AG09319 (cell line): ENCODE measurements around the gene REG3A.

ENCODE experiments used
- DNase-seq: peaks from one replicate; pipeline ENCODE4 v3.0.0-alpha.2; 2010; ENCODE audit warnings: low read depth; ENCODE audit errors: extremely low read depth
- TF ChIP-seq, protein P1 (sequence below): IDR thresholded peaks from 2 replicates; pipeline ENCODE4 v1.5.1; 2011; ENCODE audit warnings: low read depth, mild to moderate bottlenecking, inconsistent platforms, low read length, moderate library complexity

The REG3A gene

DNA sequence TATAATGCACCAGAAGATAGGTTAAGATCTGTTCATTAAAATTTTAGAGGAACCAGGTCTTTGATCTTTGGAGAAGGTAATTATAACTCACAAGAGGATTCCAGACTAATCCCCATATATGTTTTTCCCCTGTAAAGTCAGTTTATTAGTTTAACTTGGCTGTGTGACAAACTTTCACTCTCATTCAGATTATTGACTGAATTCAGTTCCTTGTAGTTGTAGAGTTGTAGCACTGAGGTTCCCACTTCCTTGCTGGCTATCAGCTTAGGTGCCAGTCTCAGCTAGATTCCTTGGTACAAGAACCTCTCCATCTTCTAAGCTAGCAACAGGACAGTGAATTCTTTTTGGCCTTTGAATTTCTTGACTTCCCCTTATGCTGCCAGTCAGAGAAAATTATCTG lies 20.1 kb downstream of the REG3A start:
- TF ChIP-seq, protein P1, sequence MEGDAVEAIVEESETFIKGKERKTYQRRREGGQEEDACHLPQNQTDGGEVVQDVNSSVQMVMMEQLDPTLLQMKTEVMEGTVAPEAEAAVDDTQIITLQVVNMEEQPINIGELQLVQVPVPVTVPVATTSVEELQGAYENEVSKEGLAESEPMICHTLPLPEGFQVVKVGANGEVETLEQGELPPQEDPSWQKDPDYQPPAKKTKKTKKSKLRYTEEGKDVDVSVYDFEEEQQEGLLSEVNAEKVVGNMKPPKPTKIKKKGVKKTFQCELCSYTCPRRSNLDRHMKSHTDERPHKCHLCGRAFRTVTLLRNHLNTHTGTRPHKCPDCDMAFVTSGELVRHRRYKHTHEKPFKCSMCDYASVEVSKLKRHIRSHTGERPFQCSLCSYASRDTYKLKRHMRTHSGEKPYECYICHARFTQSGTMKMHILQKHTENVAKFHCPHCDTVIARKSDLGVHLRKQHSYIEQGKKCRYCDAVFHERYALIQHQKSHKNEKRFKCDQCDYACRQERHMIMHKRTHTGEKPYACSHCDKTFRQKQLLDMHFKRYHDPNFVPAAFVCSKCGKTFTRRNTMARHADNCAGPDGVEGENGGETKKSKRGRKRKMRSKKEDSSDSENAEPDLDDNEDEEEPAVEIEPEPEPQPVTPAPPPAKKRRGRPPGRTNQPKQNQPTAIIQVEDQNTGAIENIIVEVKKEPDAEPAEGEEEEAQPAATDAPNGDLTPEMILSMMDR, result no peak
- DNase-seq, result no peak

DNA sequence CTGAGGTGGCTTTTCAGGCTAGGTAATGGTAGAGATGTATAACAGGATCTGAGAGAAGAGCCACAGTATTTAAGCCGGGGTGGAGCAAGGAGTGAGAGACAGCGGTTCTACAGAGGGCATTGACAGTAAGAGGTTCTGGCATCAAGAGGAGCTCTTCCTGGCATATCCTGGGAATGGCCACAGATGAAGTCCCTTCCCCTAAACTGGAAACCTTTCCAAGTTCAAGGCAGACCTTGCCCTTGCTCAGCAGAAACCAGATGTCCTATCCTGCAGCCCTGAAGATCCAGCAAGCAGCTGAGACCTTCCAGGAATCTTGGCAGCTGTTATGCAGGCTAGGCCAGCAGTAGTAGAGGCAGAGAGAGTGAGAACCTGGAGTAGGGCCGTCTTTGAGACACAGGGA lies 21.2 kb downstream of the REG3A start:
- TF ChIP-seq, protein P1, result no peak
- no peak for DNase-seq

DNA sequence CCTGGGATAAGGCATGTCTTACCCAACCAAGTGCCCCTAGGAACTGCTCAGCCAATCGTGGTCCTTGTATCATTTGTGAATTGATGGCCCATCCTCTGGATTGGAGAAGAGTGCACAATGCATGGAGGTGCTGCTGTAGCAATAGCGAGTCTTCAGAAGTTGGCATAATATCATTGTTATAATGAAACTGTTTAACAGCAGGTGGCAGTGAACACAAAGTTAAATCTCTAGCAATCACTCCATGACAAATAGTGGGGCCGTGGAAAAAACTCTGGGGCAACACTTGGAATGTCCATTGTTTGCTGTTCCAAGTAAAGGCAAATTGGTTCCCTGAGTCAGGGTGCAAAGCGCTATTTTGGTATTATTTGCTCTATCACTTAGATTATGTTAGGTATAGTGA lies 27.9 kb downstream of the REG3A start:
- TF ChIP-seq, protein P1, result no peak
- DNase-seq, result no peak

DNA sequence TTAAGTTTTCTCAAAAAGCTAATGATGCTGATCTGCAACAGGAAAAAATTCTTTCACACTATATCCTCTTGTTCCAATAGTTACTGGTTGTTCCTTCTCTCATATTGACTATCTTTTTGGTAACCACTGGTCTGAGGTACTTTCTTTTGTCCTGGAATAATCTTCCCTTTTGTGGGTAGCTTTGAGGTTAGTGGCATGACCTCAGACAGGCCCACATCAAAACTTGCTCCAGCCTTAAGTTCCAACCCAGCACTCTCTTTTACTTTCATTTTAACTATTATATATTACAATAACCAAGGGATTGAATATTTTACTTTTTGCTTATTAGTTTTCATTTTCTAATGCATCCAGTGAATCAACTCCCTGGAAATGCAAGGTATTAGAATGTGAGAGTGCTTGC lies 29.7 kb downstream of the REG3A start:
- DNase-seq, result no peak
- TF ChIP-seq, protein P1, result no peak

DNA sequence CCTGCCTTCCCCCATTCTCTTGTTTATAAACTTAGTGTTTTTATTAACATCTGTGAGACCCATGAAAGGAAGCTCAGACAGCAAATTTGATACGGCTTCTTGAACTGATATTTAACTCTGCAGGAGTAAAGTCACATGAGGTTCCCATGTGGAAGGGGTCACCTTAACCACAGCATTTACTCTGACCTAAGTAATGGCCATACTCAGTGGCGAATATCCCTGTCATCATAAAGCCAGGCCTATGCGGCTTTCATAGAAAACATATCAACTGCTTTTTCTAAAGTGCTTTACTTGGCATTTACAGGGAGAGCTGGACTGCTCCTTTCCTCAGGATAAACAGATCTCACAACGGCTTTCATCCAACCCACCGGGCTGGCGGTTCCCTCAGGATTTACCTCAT lies 30.3 kb downstream of the REG3A start:
- no peak for DNase-seq
- TF ChIP-seq, protein P1, result no peak

DNA sequence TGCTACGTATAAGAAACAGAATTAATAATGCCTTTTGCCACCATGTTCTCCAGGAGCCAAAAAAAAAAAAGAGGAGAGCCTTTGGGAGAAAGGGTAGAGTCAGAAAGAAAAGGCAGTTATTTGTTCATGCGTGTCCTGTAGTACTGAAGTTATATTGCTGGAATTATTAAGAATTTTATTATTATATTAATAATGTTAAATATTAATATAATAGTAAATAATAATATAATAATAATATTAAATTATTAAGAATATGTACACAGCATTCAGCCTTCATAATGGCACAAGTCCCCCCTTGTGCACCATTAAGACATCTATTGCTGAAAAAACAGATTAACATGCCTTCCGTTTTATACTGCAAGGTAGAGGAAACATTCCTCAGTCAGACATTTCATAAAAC lies 31.1 kb downstream of the REG3A start:
- no peak for DNase-seq
- TF ChIP-seq, protein P1, result no peak

DNA sequence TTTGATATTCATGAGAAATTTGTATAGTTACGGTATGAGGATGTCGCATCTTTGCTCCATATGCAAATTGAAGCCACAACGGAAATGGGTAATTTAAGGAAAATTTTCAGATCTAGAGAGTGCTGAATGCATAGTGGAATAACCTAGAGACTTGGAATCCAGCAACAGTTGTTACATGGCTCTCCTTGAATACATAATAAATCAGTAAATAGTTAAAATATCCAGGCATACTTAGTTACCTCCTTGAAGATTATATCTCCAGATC lies 33.9 kb downstream of the REG3A start:
- TF ChIP-seq, protein P1, result no peak
- no peak for DNase-seq
